Breast epithelium (tissue), 3 donors: ENCODE data around the gene GNE.

Experiments used
- CTCF ChIP-seq, 3 donors: fragments of 450-650 bp; IDR thresholded peaks; one replicate each; pipeline ENCODE4 v1.5.1; 2016 to 2017; ENCODE audit warnings: antibody characterized with exemption in 3 of 3, mild to moderate bottlenecking in 3 of 3, moderate library complexity in 3 of 3
- POLR2A ChIP-seq: fragments of 450-650 bp; IDR thresholded peaks from one replicate; pipeline ENCODE4 v1.6.1; 2016; ENCODE audit warnings: antibody characterized with exemption, mild to moderate bottlenecking, moderate library complexity

DNA sequence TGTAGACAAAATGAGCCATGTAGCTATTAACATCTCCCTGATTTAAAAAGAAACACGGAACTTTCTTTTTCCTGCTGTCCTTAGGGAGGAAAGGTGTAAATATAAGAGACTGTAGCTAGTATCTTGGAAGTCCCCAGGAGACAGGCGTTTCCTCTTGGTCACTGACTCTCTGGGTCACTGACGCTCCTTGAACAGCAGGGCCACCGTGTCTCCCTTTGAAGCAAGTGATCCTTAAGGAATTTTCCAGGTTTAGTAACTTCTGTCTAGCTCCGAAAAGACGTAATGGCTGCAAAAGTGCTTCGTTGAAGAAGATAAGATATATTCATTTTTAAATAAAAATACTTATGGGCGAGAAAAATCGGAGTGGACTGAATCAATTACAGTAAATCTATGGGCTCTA is 68.3 kb downstream of the GNE start:
- no peak for TF ChIP-seq CTCF (IDR thresholded peaks at IDR 0.05)
- no peak for TF ChIP-seq POLR2A
